Activated naive CD8-positive, alpha-beta T cell treated with anti-CD3 and anti-CD28 coated beads for 36 hours (primary cell): ENCODE measurements around the gene IL26. TPM values are rescaled to one million over a fixed set of nuclear protein-coding genes. Genes with fewer than 3 reads are reported as not detected.

Experiments used
- DNase-seq: peaks from one replicate; pipeline ENCODE4 v3.0.0; 2021
- H3K27ac Mint-ChIP-seq: one replicate; pipeline ENCODE4 v1.8.0; 2022; ENCODE audit warnings: mild to moderate bottlenecking, moderate library complexity, mixed read lengths
- H3K27me3 Mint-ChIP-seq: one replicate; pipeline ENCODE4 v1.8.0; 2022; ENCODE audit warnings: mild to moderate bottlenecking, mixed read lengths
- H3K36me3 Mint-ChIP-seq: one replicate; pipeline ENCODE4 v1.8.0; 2021; ENCODE audit warnings: mild to moderate bottlenecking, mixed read lengths
- H3K4me1 Mint-ChIP-seq: one replicate; pipeline ENCODE4 v1.8.0; 2021; ENCODE audit warnings: mixed read lengths
- H3K4me3 Mint-ChIP-seq: one replicate; pipeline ENCODE4 v1.8.0; 2022; ENCODE audit warnings: mild to moderate bottlenecking, moderate library complexity, mixed read lengths
- H3K9me3 Mint-ChIP-seq: one replicate; pipeline ENCODE4 v1.8.0; 2022; ENCODE audit warnings: mixed read lengths
- total RNA-seq, 2 experiments: library from RNA; stranded (reverse); gene quantifications; one replicate each; pipeline ENCODE4 v1.2.3, GENCODE V29; 2021

IL26 gene
- total RNA-seq, 2 experiments from 2014 or later = 0.21 TPM; not detected in 1

- peak overlapping the region; percentile 34 for H3K27ac Mint-ChIP-seq
- H3K4me3 Mint-ChIP-seq = no peak overlapping the region
These were observed 62.0 kb downstream of the IL26 start for GRCh38 chr12:68163560-68164081.

GRCh38 chr12:68162374-68162773, 63.2 kb downstream of the IL26 start:
- Mint-ChIP-seq H3K27ac (no peak overlapping the region), H3K4me1 (peaks cover 37% of the 10 kb centered on the region), H3K4me3 (no peak overlapping the region), H3K9me3 (peaks cover 2% of the 10 kb centered on the region), H3K36me3 (peaks cover 13% of the 10 kb centered on the region), H3K27me3 (no peaks in the 10 kb centered on the region)
- no peak for DNase-seq

More at GRCh38 chr12:68163560-68164081, 62.0 kb downstream of the IL26 start:
- Mint-ChIP-seq H3K4me1 (peaks cover 35% of the 10 kb centered on the region), H3K36me3 (peaks cover 2% of the 10 kb centered on the region), H3K27me3 (no peaks in the 10 kb centered on the region), H3K9me3 (peaks cover 2% of the 10 kb centered on the region)
- DNase-seq = no peak

- Mint-ChIP-seq H3K36me3 (peaks cover 17% of the 10 kb centered on the region), H3K4me1 (peaks cover 53% of the 10 kb centered on the region), H3K4me3 (peak within 1 kb of the TSS; percentile 64), H3K27ac (peak within 1 kb of the TSS; percentile 59), H3K9me3 (peaks cover 2% of the 10 kb centered on the region), H3K27me3 (no peaks in the 10 kb centered on the region)
- no peak for DNase-seq
These were observed 65.8 kb downstream of the IL26 start, which contains the start of gene IFNG for GRCh38 chr12:68159681-68160304. Gene IFNG, minus strand, starts transcription at chr12:68159740. Its CDS starts 125 bp downstream, at chr12:68159615.

GRCh38 chr12:68158432-68158831, 67.2 kb downstream of the IL26 start:
- peaks cover 2% of the 10 kb centered on the region for H3K9me3 Mint-ChIP-seq
- H3K4me1 Mint-ChIP-seq = peaks cover 47% of the 10 kb centered on the region
- H3K4me3 Mint-ChIP-seq = peak overlapping the region; percentile 27
- no peaks in the 10 kb centered on the region for H3K27me3 Mint-ChIP-seq
- no peak for DNase-seq
- H3K27ac Mint-ChIP-seq = peak overlapping the region; percentile 44
- peaks cover 21% of the 10 kb centered on the region for H3K36me3 Mint-ChIP-seq

GRCh38 chr12:68157380-68157779, 68.2 kb downstream of the IL26 start:
- Mint-ChIP-seq H3K27ac (peak overlapping the region; percentile 78), H3K27me3 (no peaks in the 10 kb centered on the region), H3K4me3 (peak overlapping the region; percentile 27), H3K9me3 (peaks cover 2% of the 10 kb centered on the region), H3K36me3 (peaks cover 28% of the 10 kb centered on the region), H3K4me1 (peaks cover 46% of the 10 kb centered on the region)
- DNase-seq = no peak

- peaks cover 44% of the 10 kb centered on the region for H3K4me1 Mint-ChIP-seq
These were observed 69.0 kb downstream of the IL26 start for GRCh38 chr12:68156636-68157035.

GRCh38 chr12:68154779-68155178, 70.8 kb downstream of the IL26 start:
- DNase-seq = no peak
- no peak overlapping the region for H3K4me3 Mint-ChIP-seq
- no peaks in the 10 kb centered on the region for H3K9me3 Mint-ChIP-seq
- H3K27me3 Mint-ChIP-seq = no peaks in the 10 kb centered on the region
- peaks cover 47% of the 10 kb centered on the region for H3K4me1 Mint-ChIP-seq
- H3K27ac Mint-ChIP-seq = no peak overlapping the region
- peaks cover 27% of the 10 kb centered on the region for H3K36me3 Mint-ChIP-seq

More at GRCh38 chr12:68156636-68157035, 69.0 kb downstream of the IL26 start:
- Mint-ChIP-seq H3K9me3 (peaks cover under 1% of the 10 kb centered on the region), H3K27ac (peak overlapping the region; percentile 78), H3K36me3 (peaks cover 26% of the 10 kb centered on the region), H3K4me3 (peak overlapping the region; percentile 27), H3K27me3 (no peaks in the 10 kb centered on the region)
- DNase-seq = no peak

Other genes with a start within 250 kb of the IL26 start
- not detected for gene IFNG-AS1, start 236.4 kb downstream of the IL26 start, total RNA-seq
- gene IFNG, start 66.1 kb downstream of the IL26 start, total RNA-seq = 10 to 100 TPM; 39.0 to 39.7 TPM
- gene IL22, start 27.8 kb upstream of the IL26 start, total RNA-seq = under 1 TPM; 0.31 to 0.64 TPM
- gene MDM1, start 106.6 kb upstream of the IL26 start, total RNA-seq = 10 to 100 TPM; 20.0 to 22.2 TPM